Coronary artery (tissue), 2 donors: ENCODE measurements around the gene PARD6A.

Source experiments
- DNase-seq: peaks from one replicate; pipeline ENCODE4 v3.0.0-alpha.2; 2017; ENCODE audit warnings: low spot score
- H3K27ac ChIP-seq, 2 donors: fragments of 200-600 bp; sonication (generic); one replicate each; pipeline ENCODE4 v1.5.1; 2016 to 2019
- H3K4me3 ChIP-seq: fragments of 200-600 bp; sonication (generic); 2 replicates; pipeline ENCODE4 v1.5.1; 2016; ENCODE audit warnings: mild to moderate bottlenecking, moderate library complexity
- TF ChIP-seq, protein P1 (sequence below): fragments of 200-600 bp; sonication (generic); IDR thresholded peaks from one replicate; pipeline ENCODE4 v1.5.1; 2019; ENCODE audit warnings: antibody characterized with exemption

Gene PARD6A

DNA sequence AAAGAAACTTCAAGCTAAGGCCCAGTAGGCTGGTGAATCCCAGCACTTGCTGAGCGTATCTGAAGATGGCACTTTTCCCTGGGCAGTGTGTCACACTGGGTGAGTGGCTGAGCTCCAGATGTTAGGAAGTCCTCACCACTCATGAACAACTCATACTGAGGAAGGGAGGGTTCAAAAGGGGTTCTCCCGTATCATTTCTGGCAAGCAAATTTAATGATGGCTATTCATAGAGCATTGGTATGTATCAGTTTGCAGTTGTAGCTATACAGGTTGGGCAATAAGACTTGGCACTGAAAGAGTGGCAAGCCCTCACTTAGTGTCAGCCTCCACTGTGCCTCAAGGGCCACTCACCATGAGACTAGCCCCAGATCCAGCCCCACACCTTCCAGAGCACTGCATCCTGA lies 47.6 kb downstream of the PARD6A start:
- Histone ChIP-seq H3K4me3 (no peak overlapping the region), H3K27ac (no peak overlapping the region)
- no peak for DNase-seq
- TF ChIP-seq, protein P1, sequence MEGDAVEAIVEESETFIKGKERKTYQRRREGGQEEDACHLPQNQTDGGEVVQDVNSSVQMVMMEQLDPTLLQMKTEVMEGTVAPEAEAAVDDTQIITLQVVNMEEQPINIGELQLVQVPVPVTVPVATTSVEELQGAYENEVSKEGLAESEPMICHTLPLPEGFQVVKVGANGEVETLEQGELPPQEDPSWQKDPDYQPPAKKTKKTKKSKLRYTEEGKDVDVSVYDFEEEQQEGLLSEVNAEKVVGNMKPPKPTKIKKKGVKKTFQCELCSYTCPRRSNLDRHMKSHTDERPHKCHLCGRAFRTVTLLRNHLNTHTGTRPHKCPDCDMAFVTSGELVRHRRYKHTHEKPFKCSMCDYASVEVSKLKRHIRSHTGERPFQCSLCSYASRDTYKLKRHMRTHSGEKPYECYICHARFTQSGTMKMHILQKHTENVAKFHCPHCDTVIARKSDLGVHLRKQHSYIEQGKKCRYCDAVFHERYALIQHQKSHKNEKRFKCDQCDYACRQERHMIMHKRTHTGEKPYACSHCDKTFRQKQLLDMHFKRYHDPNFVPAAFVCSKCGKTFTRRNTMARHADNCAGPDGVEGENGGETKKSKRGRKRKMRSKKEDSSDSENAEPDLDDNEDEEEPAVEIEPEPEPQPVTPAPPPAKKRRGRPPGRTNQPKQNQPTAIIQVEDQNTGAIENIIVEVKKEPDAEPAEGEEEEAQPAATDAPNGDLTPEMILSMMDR = no peak

DNA sequence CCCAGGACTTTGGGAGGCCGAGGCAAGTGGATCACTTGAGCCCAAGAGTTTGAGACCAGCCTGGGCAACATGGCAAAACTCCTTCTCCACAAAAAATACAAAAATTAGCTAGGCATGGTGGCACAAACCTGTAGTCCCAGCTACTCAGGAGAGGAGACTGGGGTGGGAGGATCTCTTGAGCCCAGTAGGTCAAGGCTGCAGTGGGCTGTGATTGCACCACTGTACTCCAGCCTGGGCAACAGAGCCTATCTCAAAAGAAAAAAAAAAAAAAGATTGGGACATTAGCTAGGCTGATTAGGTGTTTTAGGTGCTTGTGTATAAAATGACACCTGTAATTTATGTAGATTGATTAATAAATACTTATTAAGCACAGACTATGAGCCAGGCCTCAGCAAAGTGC lies 48.3 kb downstream of the PARD6A start:
- H3K4me3 ChIP-seq = no peak overlapping the region
- DNase-seq = no peak
- H3K27ac ChIP-seq = no peak overlapping the region
- TF ChIP-seq, protein P1 = no peak

DNA sequence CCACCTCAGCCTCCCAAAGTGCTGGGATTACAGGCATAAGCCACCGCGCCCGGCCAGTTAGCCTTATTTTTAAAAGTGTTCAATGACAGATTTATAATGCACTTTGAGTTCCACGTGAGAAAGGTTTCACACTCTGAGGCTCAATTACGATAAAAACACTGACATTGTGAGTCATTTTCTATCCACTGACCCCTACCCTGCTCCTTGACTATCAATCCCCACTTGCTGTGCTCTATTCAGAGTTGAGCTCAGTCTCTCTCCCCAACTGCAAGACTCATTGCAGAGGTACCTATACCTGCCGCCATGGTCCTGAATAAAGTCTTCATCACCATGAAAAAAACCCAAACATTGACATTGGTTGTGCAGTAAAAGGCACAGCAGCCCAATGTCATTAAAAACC lies 49.8 kb downstream of the PARD6A start:
- Histone ChIP-seq H3K27ac (no peak overlapping the region), H3K4me3 (no peak overlapping the region)
- TF ChIP-seq, protein P1 = no peak
- DNase-seq = no peak
